Fibroblast of lung (primary cell): ENCODE measurements around the gene PIWIL4.

Experiments
- EZH2 ChIP-seq: IDR thresholded peaks from 2 replicates; pipeline ENCODE4 v1.5.1; 2012; ENCODE audit warnings: low read length, control low read depth, mild to moderate bottlenecking; ENCODE audit errors: missing control alignments
- TF ChIP-seq, protein P1 (sequence below), 2 donors: IDR thresholded peaks in 1 of 2; conservative IDR thresholded peaks in 1 of 2; 1 replicate in 1 of 2; 2 replicates in 1 of 2; pipeline ENCODE4 v1.5.1; 2011 to 2012; ENCODE audit warnings: low read length in 2 of 2, control low read depth in 1 of 2, inconsistent platforms in 1 of 2, low read depth in 1 of 2, mild to moderate bottlenecking in 1 of 2

- TF ChIP-seq, protein P1, sequence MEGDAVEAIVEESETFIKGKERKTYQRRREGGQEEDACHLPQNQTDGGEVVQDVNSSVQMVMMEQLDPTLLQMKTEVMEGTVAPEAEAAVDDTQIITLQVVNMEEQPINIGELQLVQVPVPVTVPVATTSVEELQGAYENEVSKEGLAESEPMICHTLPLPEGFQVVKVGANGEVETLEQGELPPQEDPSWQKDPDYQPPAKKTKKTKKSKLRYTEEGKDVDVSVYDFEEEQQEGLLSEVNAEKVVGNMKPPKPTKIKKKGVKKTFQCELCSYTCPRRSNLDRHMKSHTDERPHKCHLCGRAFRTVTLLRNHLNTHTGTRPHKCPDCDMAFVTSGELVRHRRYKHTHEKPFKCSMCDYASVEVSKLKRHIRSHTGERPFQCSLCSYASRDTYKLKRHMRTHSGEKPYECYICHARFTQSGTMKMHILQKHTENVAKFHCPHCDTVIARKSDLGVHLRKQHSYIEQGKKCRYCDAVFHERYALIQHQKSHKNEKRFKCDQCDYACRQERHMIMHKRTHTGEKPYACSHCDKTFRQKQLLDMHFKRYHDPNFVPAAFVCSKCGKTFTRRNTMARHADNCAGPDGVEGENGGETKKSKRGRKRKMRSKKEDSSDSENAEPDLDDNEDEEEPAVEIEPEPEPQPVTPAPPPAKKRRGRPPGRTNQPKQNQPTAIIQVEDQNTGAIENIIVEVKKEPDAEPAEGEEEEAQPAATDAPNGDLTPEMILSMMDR (conservative IDR thresholded peaks at IDR 0.05 in 1 of 2, IDR thresholded peaks at IDR 0.05 in 1 of 2; ENCODE audit: low read depth in 1 of 2, low read length in 2 of 2) = no peak
- no peak for TF ChIP-seq EZH2
Observed at GRCh38 chr11:94648789-94649188, 81.6 kb downstream of the PIWIL4 start.
